ENCODE measurements around the gene SGCA.

GRCh38 chr17:50154604-50155003, 11.2 kb upstream of the SGCA start:
- no peak for TF ChIP-seq CTCF (IDR thresholded peaks at IDR 0.05; ENCODE audit: low read length)
- no peak for TF ChIP-seq EZH2 (IDR thresholded peaks at IDR 0.05; ENCODE audit: borderline replicate concordance, low read length)
